ENCODE measurements around the gene ATF7IP2. TPM values are rescaled to one million over a fixed set of nuclear protein-coding genes. Genes with fewer than 3 reads are reported as not detected.
A peak's percentile ranks its signal among the peaks of the same experiment; 100 is the strongest.
"Not testable (repeated sequence)": the region's sequence is repeated elsewhere in the genome, so short reads cannot be mapped to it uniquely, and the experiment has no call there.

Gene ATF7IP2, protein sequence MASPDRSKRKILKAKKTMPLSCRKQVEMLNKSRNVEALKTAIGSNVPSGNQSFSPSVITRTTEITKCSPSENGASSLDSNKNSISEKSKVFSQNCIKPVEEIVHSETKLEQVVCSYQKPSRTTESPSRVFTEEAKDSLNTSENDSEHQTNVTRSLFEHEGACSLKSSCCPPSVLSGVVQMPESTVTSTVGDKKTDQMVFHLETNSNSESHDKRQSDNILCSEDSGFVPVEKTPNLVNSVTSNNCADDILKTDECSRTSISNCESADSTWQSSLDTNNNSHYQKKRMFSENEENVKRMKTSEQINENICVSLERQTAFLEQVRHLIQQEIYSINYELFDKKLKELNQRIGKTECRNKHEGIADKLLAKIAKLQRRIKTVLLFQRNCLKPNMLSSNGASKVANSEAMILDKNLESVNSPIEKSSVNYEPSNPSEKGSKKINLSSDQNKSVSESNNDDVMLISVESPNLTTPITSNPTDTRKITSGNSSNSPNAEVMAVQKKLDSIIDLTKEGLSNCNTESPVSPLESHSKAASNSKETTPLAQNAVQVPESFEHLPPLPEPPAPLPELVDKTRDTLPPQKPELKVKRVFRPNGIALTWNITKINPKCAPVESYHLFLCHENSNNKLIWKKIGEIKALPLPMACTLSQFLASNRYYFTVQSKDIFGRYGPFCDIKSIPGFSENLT
- total RNA-seq, result 29.7 TPM

DNA sequence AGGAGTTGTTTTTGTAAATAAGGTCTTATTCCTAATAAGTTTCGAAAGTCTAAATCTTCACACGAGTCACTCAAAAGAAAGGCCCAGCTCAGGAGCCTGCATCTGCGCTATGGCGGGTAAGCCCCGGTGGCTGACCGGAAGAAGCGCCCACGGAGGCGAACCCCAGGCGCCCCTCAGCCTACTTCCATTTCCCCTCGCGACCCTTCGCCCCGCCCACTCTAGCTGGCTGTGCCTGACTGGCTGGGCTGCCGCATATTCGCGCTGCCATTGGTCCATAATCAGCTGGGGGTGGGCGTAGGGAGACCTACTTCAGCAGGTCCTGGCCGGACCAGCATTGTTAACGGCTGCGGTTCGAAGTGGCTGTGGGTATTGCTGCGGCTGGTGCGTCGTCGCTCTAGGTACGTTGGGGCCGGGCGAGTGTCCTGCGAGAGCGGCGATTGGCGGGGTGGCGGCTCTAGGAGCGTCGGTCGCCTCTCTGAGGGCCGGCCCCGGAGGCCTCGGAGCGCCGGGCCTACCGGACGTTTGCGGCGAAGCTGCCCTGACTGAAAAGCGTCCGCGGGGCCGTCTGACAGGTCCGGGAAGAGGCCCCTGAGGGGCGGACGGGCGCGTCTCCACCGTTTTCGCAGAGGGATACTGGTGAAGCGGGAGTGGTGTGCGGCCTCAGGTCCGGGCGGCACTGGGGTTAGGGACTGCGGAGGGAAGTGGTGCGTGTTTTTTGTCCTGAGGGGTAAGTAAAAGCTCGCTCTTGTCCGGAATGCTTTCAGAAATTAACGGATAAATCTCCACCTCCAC lies at the start of gene ATF7IP2:
Gene ATF7IP2, plus strand, starts transcription at position 337 of the 792 bp plus-strand sequence. CDS start 44,560 bp downstream, outside the sequence.
- DNase-seq (ENCODE audit: low spot score), result peak; percentile 96
- ATAC-seq, result peak; percentile 94

DNA sequence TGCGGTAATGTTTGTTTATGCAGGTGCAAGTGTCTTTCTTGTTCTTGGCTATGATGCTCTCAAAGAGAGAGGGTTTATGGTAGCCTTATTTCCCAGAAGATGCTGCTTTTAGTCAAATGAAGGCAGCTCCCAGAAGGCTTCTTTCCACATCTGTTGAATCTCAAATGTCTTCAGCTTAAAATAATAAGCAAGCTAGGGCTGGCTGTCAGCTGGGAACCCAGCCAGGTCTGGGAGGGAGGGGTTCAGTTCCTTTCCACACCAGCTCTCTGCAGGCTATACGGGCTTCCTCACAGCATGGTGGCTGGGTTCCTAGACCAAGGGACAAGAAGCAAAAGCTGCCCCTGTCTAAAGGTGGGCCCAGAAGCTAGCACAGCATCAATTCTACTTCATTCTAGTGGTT lies 47.4 kb upstream of the ATF7IP2 start:
- ATAC-seq (no peak), DNase-seq (ENCODE audit: low spot score) (no peak)

DNA sequence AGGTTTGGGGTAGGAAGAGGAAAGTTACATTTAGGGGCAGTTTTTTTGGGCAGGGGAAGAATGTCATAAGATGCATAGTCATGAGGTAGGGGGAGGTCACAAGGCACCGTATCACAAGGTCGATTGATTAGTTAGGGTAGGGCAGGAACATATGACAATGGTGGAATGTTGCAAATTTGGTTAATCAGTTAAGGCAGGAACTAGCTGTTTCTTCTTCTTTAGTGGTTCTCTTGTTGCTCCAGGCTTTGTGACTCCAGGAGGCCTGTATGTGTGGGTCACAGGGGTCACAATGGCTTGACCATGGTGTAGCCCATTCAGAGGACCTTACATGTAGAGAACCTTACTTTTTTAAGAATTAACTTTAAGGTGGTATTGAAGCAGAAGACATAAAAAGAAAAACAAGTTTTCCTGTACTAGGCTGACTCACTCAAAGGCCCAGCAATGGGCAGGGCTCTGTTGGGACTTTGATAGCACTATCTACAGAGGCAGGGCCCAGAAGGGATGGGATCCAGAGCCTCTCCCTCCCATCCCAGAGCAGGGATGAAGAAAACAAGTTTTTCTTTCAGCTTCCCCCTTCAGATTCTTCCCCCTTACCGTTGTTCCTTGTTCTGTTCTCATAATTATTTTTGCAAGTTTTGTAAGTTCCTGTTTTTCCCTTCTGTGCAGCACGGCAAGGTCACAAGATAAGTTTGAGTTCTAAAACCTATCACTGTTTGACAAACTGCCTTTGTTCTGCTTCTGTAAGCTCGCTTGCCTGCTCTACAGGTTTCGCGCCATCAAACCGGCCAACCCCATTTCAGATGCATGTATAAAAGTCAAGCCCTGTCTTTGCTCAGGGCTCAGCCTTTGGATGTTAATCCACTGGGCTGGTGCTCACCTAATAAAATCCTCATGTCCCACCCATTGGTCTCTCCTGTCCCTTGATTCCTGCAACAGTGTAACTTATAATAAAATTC lies 45.8 kb upstream of the ATF7IP2 start:
- ATAC-seq (no peak), DNase-seq (ENCODE audit: low spot score) (no peak)

DNA sequence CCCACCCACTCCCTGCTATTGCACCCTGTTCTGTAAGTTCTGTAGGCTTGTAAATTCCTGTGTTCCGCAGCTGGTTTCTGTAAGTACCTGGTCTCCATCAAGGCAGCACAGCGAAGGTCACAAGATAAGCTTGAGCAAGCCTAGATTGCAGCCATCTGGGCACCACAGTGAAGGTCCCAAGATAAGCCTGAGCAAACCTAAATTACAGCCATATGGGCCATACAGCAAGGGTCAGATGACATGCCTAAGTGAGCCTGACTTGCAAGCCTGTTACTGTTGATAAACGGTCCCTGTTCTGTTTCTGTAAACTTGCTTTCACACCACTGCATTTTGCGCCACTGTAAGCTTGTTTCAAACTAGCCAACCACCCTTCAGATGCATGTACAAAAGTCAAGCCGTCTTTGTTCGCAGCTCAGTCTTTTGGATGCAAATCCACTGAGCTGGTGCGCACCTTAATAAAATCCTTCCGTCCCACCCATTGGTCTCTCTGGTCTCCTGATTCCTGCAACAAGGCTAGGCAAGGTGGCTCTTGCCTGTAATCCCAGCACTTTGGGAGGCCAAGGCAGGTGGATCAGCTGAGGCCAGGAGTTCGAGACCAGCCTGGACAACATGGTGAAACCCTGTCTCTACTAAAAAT lies 42.6 kb upstream of the ATF7IP2 start:
- DNase-seq (ENCODE audit: low spot score), result no peak
- no peak for ATAC-seq

DNA sequence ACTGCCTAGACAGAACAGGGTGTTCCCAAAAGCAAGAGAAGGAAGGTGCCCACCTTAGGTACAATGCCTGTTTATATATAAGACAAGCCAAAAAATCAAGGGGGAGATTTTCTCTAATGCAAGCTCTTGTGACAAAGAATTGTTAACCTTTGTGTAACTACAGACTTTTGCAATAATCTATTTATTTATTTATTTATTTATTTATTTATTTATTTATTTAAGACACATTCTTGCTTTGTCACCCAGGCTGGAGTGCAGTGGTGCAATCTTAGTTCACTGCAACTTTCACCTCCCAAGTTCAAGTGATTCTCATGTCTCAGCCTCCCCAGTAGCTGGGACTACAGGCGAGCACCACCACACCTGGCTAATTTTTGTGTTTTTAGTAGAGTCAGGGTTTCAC lies 41.2 kb upstream of the ATF7IP2 start:
- not testable (repeated sequence) for ATAC-seq; DNase-seq (ENCODE audit: low spot score)

DNA sequence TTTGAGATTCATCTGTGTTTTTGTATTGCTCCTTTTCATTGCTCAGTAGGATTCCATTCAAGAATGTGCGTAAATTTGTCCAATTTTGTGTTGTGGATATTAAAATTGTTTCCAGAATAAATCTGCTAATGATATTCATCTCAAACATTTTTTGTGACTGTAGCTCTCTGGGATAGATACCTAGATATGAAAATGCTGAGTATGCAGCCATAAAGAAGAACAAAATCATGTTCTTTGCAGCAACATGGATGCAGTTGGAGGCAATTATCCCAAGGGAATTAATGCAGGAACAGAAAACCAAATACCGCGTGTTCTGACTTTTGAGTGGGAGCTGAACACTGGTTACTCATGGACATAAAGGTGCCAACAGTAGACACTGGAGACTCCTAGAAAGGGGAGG lies 40.2 kb upstream of the ATF7IP2 start:
- ATAC-seq (no peak), DNase-seq (ENCODE audit: low spot score) (no peak)

DNA sequence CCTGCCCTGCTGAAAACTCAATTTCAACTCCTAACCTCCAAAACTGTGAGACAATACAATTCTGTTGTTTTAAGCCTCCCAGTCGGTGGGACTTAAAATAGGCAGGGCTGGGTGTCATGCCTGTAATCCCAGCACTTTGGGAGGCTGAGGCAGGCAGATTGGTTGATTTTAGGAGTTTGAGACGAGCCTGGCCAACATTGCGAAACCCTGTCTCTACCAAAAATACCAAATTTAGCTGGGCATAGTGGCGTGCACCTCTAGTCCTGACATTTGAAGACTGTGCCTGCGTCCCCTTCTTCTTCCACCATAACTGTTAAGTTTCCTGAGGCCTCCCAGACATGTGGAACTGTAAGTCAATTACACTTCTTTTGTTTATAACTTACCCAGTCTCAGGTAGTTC lies 36.0 kb upstream of the ATF7IP2 start:
- ATAC-seq, result no peak
- DNase-seq (ENCODE audit: low spot score), result no peak

DNA sequence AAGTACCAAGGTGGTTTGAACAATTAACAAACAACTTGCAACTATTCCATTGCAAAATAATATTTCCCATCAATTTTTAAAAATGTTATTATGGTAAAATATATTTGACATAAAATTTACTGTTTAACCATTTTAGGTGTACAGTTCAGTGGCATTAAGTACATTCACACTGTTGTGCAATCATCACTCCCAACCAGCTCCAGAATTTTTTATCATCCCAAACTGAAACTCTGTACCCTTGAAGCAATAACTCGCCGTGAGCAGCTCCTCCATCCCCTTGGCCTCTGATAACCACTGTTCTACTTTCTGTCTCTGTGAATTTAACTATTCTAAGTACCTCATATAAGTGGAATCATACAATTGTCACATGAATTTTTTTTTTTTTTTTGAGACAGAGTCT lies 33.6 kb upstream of the ATF7IP2 start:
- DNase-seq (ENCODE audit: low spot score), result no peak
- ATAC-seq, result peak; percentile 77

DNA sequence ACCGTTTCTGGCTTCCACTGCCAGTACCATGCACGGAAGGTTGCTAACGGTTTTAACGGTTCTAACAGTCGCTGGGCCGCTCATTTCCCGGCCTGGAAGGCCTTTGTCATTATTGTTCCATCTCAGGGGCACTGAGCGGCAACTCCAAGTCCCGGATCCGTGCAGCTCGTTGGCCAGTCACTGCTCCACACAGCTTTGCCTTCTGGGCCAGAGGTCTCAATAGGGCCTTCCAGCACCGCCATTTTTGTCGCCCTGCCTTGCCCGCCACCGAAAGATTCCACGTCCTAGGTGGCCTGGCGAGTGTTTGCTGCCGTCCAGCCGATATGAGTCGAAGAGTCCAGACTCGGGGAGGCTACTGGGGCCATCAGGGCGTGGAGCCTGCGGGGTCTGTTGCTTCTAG lies 30.3 kb upstream of the ATF7IP2 start:
- DNase-seq (ENCODE audit: low spot score), result no peak

DNA sequence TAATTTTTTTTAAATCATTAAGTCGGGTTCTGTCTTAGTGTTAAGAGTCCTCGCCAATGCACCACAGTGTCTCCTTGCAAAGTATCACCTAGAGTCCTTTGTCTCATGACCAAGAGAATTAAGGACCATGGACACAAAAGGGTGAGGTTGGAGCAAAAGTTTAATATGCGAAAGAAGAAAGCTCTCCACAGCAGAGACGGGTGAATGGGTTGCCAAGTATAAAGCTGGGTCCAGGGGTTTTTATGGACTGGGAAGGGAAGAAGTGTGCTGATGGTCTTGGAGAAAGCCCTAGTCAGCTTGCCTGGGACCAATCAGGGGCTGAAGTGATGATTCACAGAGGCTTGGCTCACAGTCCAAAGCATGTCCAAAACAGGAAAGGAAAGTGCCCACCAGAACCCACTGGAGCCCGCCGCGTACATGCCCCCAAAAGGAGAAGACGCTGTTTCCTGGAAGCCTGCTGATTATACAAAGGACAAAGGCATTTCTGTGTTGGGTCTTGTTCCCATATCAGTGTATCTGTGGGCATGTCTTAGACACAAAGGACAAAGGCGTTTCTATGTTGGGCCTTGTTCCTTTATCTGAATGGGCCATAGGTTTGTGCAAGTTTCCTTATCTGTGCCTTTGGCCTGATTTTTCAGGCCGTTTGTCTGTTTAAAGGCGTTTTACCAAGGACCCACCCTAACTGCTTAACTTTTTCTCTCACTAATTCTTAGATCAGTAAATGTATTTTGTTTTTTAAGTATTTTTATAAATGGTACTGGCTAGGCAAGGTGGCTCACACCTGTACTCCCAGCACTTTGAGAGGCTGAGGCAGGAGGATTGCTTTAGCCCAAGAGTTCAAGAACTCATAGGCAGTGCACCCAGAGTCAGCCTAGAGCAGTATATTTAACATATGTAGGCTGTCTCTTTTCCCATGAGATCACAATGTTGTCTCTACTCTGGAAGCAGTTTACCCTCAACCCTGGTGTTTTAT lies 28.7 kb upstream of the ATF7IP2 start:
- DNase-seq (ENCODE audit: low spot score) (no peak), ATAC-seq (no peak)

More for the DNA sequence above, 30.3 kb upstream of the ATF7IP2 start:
- ATAC-seq, result no peak

DNA sequence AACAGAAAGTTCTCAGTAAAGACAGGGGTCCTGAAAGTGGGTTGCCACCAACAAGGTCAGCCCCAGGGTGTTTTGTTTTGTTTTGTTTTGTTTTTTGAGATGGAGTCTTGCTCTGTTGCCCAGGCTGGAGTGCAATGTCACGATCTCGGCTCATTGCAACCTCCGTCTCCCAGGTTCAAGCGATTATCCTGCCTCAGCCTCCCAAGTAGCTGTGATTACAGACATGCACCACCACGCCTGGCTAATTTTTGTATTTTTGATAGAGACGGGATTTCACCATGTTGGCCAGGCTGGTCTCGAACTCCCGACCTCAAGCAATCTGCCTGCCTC lies 24.1 kb upstream of the ATF7IP2 start:
- not testable (repeated sequence) for DNase-seq (ENCODE audit: low spot score); ATAC-seq

DNA sequence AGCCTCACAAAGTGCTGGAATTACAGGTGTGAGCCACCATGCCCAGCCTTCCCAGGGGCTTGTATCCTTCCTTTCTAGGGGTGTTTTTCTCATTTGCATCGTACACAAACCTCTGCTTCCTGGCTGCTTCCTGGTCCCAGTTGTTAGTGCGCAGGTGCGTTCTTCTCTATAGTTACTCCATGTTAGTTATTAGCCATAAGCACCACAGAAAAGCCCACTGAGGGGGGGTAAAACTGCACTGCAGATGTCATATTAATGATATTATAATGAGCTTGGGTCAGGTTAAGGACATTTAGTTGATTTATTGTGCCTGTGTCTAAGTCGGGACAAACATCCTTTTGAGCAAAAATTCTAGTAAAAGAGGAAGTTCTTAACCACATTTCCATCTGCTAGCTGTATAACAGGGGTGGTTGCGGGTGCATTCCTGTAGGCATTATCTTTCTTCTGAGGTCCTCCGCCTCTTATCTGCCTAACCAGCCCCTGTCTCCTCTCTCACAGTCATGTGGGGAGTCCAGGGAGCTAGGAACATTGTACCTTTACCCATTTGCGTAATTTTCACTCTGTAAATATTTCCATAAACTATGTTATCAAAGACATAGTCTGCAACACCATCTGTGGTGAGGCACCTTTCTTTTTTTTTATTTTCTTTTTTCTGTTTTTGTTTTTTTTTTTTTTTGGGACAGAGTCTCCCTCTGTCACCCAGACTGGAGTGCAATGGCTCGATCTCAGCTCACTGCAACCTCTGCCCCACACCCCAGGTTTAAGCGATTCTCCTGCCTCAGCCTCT lies 23.6 kb upstream of the ATF7IP2 start:
- DNase-seq (ENCODE audit: low spot score) (peak; percentile 69), ATAC-seq (peak; percentile 90)

DNA sequence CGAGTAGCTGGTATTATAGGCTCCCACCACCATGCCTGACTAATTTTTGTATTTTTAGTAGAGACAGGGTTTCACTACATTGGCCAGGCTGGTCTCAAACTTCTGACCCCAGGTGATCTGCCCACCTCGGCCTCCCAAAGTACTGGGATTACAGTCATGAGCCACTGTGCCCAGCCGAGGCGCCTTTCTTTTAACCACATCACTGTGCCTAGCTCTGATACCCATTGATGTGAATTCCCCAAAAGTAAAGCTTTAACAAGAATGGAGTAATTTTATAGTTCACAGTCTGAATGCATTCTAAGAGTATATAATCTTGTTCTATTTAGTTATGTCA lies 23.0 kb upstream of the ATF7IP2 start:
- ATAC-seq, result peak; percentile 4
- DNase-seq (ENCODE audit: low spot score), result not testable (repeated sequence)

DNA sequence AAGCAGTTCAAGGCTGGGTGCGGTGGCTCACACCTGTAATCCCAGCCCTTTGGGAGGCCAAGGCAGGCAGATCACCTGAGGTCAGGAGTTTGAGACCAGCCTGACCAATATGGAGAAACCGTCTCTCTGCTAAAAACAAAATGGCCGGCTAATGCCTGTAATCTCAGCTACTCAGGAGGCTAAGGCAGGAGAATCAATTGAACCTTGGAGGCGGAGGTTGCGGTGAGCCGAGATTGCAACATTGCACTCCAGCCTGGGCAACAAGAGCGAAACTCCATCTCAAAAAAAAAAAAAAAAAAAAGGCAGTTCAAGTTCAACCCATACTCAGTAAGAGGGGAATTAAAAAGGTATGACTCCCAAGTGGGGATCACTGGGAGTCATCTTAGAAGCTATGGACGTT lies 19.2 kb upstream of the ATF7IP2 start:
- DNase-seq (ENCODE audit: low spot score); ATAC-seq: not testable (repeated sequence)

DNA sequence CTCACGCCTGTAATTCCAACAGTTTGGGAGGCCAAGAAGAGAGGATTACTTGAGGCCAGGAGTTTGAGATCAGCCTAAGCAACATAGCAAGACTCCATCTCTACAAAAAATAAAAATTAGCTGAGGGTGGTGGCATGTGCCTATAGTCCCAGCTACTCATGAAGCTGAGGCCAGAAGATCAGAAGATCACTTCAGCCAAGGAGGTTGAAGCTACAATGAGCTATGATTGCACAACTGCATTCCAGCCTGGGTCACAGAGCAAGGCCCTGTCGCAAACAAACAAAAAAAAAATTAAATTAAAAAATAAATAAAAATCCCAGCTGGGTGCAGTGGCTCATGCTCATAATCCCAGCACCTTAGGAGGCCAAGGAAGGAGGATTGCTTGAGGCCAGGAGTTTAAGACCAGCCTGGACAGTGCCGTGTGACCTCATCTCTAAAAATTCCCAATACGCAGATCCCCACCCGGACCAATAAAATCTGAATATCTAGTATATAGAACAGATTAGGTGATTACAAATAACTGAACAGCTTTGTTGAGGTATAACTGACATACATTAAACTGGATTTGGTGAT lies 18.2 kb upstream of the ATF7IP2 start:
- DNase-seq (ENCODE audit: low spot score) (no peak), ATAC-seq (peak; percentile 76)

DNA sequence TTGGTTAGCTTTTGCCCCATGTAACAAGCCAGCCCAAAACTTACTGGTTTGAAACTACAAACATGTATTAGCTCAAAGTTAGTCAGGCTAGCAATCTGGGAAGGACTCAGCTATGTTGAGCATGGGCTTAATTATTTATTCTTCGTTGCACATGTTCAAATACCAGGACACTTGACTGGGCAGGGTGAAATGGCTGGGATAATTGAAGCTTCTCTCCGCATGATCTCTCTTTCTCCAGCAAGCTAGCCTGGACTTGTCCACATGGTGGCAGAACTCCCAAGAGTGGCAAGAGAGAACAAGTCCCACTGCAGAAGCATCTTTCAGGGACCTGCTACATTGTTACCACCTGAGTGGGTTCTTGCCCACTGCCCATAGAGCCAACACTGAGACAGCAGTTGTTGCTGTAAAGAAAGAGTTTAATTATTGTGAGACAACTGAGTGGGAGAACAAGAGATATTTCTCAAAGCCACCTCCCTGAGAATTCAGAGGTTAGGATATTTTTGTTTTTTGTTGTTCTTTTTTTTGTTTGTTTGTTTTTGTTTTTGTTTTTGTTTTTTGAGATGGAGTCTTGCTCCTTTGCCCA lies 16.8 kb upstream of the ATF7IP2 start:
- ATAC-seq, result peak; percentile 87
- no peak for DNase-seq (ENCODE audit: low spot score)

DNA sequence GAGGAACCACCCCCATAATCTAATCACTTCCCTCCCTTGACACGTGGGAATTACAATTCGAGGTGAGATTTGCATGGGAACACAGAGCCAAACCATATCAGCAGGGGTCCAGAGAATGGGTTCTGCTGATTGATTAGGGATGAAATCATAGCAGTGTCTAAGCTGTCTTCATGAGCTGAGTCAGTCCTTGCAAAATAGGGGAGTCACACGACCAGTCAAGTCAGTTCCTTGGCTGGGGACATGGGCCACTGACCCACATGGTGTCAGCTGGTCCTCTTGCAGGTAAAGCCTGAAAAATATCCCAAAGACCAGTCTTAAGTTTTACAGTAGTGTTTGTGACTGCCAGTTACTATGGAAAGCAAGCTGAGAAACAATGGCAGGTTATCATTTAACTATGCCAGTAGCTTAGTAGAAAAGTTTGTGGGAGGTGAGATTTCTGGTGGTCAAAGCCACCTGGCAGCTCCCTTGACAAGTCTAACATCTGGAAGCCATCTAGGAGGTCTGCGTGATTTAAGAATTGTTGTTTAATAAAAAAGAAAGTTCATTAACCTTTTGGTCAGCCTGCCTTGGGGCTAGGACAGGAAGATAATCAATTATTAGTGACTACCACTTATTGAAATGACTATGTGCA lies 15.7 kb upstream of the ATF7IP2 start:
- ATAC-seq (no peak), DNase-seq (ENCODE audit: low spot score) (no peak)
